Vagina (tissue), 2 donors: Measurements from ENCODE around the gene KRTAP5-10.

Source experiments
- CTCF ChIP-seq, 3 experiments: fragments of 450-650 bp in 2 of 3; fragments of 200-600 bp in 1 of 3; sonication (generic) in 1 of 3; IDR thresholded peaks; one replicate each; pipeline ENCODE4 v1.5.1; 2017 to 2019; ENCODE audit warnings: antibody characterized with exemption in 3 of 3, mild to moderate bottlenecking in 2 of 3, moderate library complexity in 2 of 3
- POLR2A ChIP-seq, 2 donors: fragments of 450-650 bp; IDR thresholded peaks; one replicate each; pipeline ENCODE4 v1.6.1; 2017; ENCODE audit warnings: antibody characterized with exemption in 2 of 2, mild to moderate bottlenecking in 2 of 2, moderate library complexity in 2 of 2
- POLR2AphosphoS5 ChIP-seq, 2 donors: sonication (generic); formaldehyde crosslinking; IDR thresholded peaks; one replicate each; pipeline ENCODE4 v1.9.0; 2017; ENCODE audit warnings: antibody characterized with exemption in 2 of 2, mild to moderate bottlenecking in 2 of 2, low read depth in 1 of 2; ENCODE audit not compliant: insufficient read depth in 1 of 2

- TF ChIP-seq POLR2AphosphoS5 (IDR thresholded peaks at IDR 0.05; ENCODE audit: insufficient read depth in 1 of 2, low read depth in 1 of 2) (no peak), CTCF (IDR thresholded peaks at IDR 0.05) (no peak), POLR2A (IDR thresholded peaks at IDR 0.05) (no peak)
Measured at GRCh38 chr11:71519546-71519945, 45.8 kb upstream of the KRTAP5-10 start.
